IMR-90 (cell line): Measurements from ENCODE around the gene ASMTL.

ENCODE experiments used
- CEBPB ChIP-seq: IDR thresholded peaks from 2 replicates; pipeline ENCODE4 v1.6.1; 2012; ENCODE audit warnings: low read depth, low read length, improper control_type of control experiment
- CHD1 ChIP-seq: IDR thresholded peaks from 2 replicates; pipeline ENCODE4 v1.6.1; 2012; ENCODE audit warnings: low read depth, low read length, improper control_type of control experiment
- FOS ChIP-seq: fragments of 150-350 bp; IDR thresholded peaks from 2 replicates; pipeline ENCODE4 v1.6.1; 2016; ENCODE audit warnings: low read depth, low read length
- MAFK ChIP-seq: IDR thresholded peaks from 2 replicates; pipeline ENCODE4 v1.6.1; 2012; ENCODE audit warnings: low read depth, low read length, improper control_type of control experiment
- MAZ ChIP-seq: IDR thresholded peaks from 2 replicates; pipeline ENCODE4 v1.6.1; 2012; ENCODE audit warnings: low read depth, mild to moderate bottlenecking, low read length, improper control_type of control experiment, moderate library complexity, borderline replicate concordance
- MXI1 ChIP-seq: IDR thresholded peaks from 2 replicates; pipeline ENCODE4 v1.6.1; 2012; ENCODE audit warnings: low read depth, mild to moderate bottlenecking, low read length, moderate library complexity, borderline replicate concordance
- NFE2L2 ChIP-seq: fragments of 150-350 bp; IDR thresholded peaks from 2 replicates; pipeline ENCODE4 v1.6.1; 2016; ENCODE audit warnings: low read depth, mild to moderate bottlenecking, low read length
- POLR2A ChIP-seq: IDR thresholded peaks from 2 replicates; pipeline ENCODE4 v1.6.1; 2012; ENCODE audit warnings: mild to moderate bottlenecking, low read depth, low read length
- RAD21 ChIP-seq: IDR thresholded peaks from 2 replicates; pipeline ENCODE4 v1.6.1; 2012; ENCODE audit warnings: low read length, improper control_type of control experiment
- RCOR1 ChIP-seq: IDR thresholded peaks from 2 replicates; pipeline ENCODE4 v1.6.1; 2012; ENCODE audit warnings: mild to moderate bottlenecking, low read length, improper control_type of control experiment; ENCODE audit not compliant: insufficient replicate concordance
- RFX5 ChIP-seq: IDR thresholded peaks from 2 replicates; pipeline ENCODE4 v1.8.0; 2012; ENCODE audit warnings: low read depth, mild to moderate bottlenecking, low read length, moderate library complexity
- SMC3 ChIP-seq: fragments of 150-350 bp; IDR thresholded peaks from 2 replicates; pipeline ENCODE4 v1.6.1; 2016; ENCODE audit warnings: low read depth, mild to moderate bottlenecking, antibody characterized with exemption, low read length, moderate library complexity
- TF ChIP-seq, protein P1 (sequence below): conservative IDR thresholded peaks from 2 replicates; pipeline ENCODE4 v1.5.1; 2012; ENCODE audit warnings: mild to moderate bottlenecking, low read depth, low read length, improper control_type of control experiment
- TF ChIP-seq, protein P2 (sequence below): fragments of 150-350 bp; IDR thresholded peaks from 2 replicates; pipeline ENCODE4 v1.6.1; 2017; ENCODE audit warnings: mild to moderate bottlenecking, antibody characterized with exemption, low read length, low read depth

DNA sequence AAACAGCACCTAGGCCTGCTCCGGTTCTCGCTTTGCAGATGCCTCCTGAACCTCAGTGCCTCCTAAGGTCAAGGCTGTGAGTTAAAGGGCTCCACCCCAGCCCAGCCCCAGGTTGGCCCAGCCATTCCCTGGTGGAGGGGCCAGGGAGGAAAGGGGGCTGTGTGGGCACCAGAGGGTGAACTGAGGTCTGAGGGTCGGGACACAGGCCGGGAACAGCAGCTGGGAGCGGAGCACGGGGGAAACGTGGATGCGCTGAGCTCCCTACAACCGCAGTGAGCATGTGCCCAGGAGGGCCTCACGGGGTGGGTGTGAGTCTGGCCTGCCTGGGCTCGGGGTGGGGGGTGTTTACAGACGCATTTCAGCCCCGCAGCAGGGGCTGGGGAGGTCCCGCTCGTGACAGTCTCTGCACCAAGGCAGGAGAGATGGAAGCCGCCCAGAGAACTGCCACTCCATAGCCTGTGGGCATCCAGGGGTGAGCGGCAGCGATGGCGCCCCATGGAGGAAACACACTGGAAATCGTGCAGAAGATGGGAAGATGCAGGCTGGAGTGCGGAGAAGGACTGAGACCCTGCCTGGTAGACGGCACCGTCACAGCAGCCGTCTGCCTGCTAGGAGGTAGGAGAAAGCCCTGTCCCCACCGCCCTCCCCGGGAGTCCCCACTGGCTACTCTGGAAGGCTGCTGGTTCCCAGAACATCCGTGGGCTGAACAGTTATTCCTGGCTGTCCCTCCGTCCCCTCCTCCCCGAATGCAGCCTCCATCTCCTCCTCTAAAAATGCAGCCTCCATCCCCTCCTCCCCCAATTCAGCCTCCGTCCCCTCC is 50.9 kb downstream of the ASMTL start:
- TF ChIP-seq, protein P1, sequence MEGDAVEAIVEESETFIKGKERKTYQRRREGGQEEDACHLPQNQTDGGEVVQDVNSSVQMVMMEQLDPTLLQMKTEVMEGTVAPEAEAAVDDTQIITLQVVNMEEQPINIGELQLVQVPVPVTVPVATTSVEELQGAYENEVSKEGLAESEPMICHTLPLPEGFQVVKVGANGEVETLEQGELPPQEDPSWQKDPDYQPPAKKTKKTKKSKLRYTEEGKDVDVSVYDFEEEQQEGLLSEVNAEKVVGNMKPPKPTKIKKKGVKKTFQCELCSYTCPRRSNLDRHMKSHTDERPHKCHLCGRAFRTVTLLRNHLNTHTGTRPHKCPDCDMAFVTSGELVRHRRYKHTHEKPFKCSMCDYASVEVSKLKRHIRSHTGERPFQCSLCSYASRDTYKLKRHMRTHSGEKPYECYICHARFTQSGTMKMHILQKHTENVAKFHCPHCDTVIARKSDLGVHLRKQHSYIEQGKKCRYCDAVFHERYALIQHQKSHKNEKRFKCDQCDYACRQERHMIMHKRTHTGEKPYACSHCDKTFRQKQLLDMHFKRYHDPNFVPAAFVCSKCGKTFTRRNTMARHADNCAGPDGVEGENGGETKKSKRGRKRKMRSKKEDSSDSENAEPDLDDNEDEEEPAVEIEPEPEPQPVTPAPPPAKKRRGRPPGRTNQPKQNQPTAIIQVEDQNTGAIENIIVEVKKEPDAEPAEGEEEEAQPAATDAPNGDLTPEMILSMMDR: no peak
- no peak for TF ChIP-seq RCOR1
- TF ChIP-seq RFX5: no peak
- TF ChIP-seq CEBPB: no peak
- TF ChIP-seq POLR2A: no peak
- no peak for TF ChIP-seq MXI1
- TF ChIP-seq SMC3: no peak
- no peak for TF ChIP-seq CHD1
- no peak for TF ChIP-seq RAD21
- TF ChIP-seq MAZ: no peak
- TF ChIP-seq FOS: no peak
- TF ChIP-seq, protein P2, sequence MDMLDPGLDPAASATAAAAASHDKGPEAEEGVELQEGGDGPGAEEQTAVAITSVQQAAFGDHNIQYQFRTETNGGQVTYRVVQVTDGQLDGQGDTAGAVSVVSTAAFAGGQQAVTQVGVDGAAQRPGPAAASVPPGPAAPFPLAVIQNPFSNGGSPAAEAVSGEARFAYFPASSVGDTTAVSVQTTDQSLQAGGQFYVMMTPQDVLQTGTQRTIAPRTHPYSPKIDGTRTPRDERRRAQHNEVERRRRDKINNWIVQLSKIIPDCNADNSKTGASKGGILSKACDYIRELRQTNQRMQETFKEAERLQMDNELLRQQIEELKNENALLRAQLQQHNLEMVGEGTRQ: no peak
- no peak for TF ChIP-seq MAFK
- no peak for TF ChIP-seq NFE2L2
